CD4-positive, alpha-beta memory T cell (primary cell): ENCODE data around the gene SLC66A2. TPM values are rescaled to one million over a fixed set of nuclear protein-coding genes. Genes with fewer than 3 reads are reported as not detected.
"Not testable (repeated sequence)": the region's sequence is repeated elsewhere in the genome, so short reads cannot be mapped to it uniquely, and the experiment has no call there.

Experiments used
- CTCF ChIA-PET: fragments of 350-600 bp; sonication (Branson Sonifier 250); formaldehyde crosslinking; loops from one replicate; lab custom pipeline; 2021; ENCODE audit warnings: inconsistent platforms; ENCODE audit not compliant: partially characterized antibody; lab: Charles Lee
- POLR2A ChIA-PET: fragments of 350-600 bp; sonication (Branson Sonifier 250); formaldehyde crosslinking; loops from one replicate; lab custom pipeline; 2021; ENCODE audit not compliant: partially characterized antibody; lab: Charles Lee
- DNase-seq, 5 donors: peaks; one replicate each; pipeline versions ENCODE4 v3.0.0 to v3.0.0-alpha.2; 2020 to 2022; ENCODE audit warnings: mixed read lengths in 1 of 5
- H3K27ac ChIP-seq: one replicate; pipeline ENCODE4 v1.7.0; 2013; ENCODE audit warnings: low read depth, low read length
- H3K27me3 ChIP-seq: 2 replicates; pipeline ENCODE4 v1.7.0; 2013; ENCODE audit warnings: mild to moderate bottlenecking, low read length, moderate library complexity; ENCODE audit not compliant: insufficient read depth
- H3K36me3 ChIP-seq: 2 replicates; pipeline ENCODE4 v1.7.0; 2013; ENCODE audit warnings: mild to moderate bottlenecking, low read length, moderate library complexity; ENCODE audit not compliant: insufficient read depth
- H3K4me1 ChIP-seq: 2 replicates; pipeline ENCODE4 v1.7.0; 2013; ENCODE audit warnings: mild to moderate bottlenecking, low read length, moderate library complexity; ENCODE audit not compliant: insufficient read depth
- H3K4me3 ChIP-seq, 2 donors: one replicate each; pipeline ENCODE4 v1.7.0; 2013; ENCODE audit warnings: low read length in 2 of 2, mild to moderate bottlenecking in 1 of 2
- H3K9me3 ChIP-seq, 2 donors: one replicate each; pipeline ENCODE4 v1.7.0; 2013; ENCODE audit warnings: low read length in 2 of 2, control low read depth in 1 of 2; ENCODE audit not compliant: control insufficient read depth in 1 of 2
- H3K27ac Mint-ChIP-seq, 7 donors: one replicate each; pipeline ENCODE4 v1.8.0; 2020 to 2021; ENCODE audit warnings: mixed read lengths in 7 of 7, mild to moderate bottlenecking in 6 of 7, inconsistent platforms in 3 of 7, moderate library complexity in 3 of 7
- H3K27me3 Mint-ChIP-seq, 2 donors: one replicate each; pipeline ENCODE4 v1.8.0; 2020 to 2021; ENCODE audit warnings: mixed read lengths in 2 of 2
- H3K36me3 Mint-ChIP-seq, 2 donors: one replicate each; pipeline ENCODE4 v1.8.0; 2020 to 2021; ENCODE audit warnings: mixed read lengths in 2 of 2, inconsistent platforms in 1 of 2, mild to moderate bottlenecking in 1 of 2
- H3K4me1 Mint-ChIP-seq, 4 donors: one replicate each; pipeline ENCODE4 v1.8.0; 2020 to 2021; ENCODE audit warnings: mixed read lengths in 4 of 4, mild to moderate bottlenecking in 1 of 4
- H3K4me3 Mint-ChIP-seq, 8 donors: one replicate each; pipeline ENCODE4 v1.8.0; 2020 to 2021; ENCODE audit warnings: mixed read lengths in 8 of 8, mild to moderate bottlenecking in 7 of 8, moderate library complexity in 6 of 8, inconsistent platforms in 3 of 8
- H3K9me3 Mint-ChIP-seq, 8 donors: one replicate each; pipeline ENCODE4 v1.8.0; 2020 to 2021; ENCODE audit warnings: mixed read lengths in 8 of 8, mild to moderate bottlenecking in 5 of 8, inconsistent platforms in 3 of 8, moderate library complexity in 1 of 8
- intact Hi-C: fragments of 100-400 bp; cut with micrococcal nuclease; formaldehyde crosslinking; loops from one replicate; pipeline ENCODE4 v1.15.1; 2023
- polyA plus RNA-seq, 2 donors: library from polyadenylated mRNA; unstranded; fragments of 300-500 nt; fragmentation: Illumina TruSeq; gene quantifications; one replicate each; pipeline ENCODE4 v1.2.3, GENCODE V29; 2021
- total RNA-seq, 2 experiments: library from RNA; stranded (reverse); gene quantifications; one replicate each; pipeline ENCODE4 v1.2.3, GENCODE V29; 2021

The SLC66A2 gene
- total and polyA plus RNA-seq, 4 experiments from 2014 or later, result 15.7 to 26.4 (median 23.6) TPM

DNA sequence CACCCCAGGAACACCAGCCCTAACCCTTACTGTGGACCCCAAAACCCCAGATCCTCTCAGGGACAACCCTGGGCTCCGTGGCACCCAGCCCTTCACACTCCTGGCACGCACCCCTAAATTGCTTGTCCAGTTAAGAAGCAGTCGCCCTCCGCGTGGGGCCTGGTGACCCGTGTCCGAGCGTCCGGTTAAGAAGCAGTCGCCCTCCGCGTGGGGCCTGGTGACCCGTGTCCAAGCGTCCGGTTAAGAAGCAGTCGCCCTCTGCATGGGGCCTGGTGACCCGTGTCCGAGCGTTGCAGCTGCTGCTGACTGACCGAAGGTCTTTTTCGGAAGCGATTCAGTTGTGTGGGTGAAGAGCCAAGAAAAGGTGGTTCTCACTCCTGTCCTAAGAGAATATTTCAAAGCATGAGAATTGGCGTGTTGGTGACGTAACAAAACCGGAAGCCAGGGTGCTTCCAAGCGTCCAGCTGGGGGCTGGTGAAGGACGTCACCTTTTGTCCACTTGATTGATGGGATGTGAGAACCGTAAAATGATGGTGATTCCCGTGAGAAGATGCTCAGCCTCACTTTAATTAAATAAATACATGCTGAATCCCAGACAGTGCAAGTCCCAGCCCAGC, 83.2 kb downstream of the SLC66A2 start:
- no peak overlapping the region for H3K4me3 Mint-ChIP-seq
- POLR2A ChIA-PET, result no interaction called here
- no peaks in the 10 kb centered on the region for H3K27me3 ChIP-seq
- H3K36me3 ChIP-seq, result no peaks in the 10 kb centered on the region
- no peaks in the 10 kb centered on the region for H3K9me3 ChIP-seq
- no peak overlapping the region for H3K27ac ChIP-seq
- no peak overlapping the region for H3K27ac Mint-ChIP-seq
- H3K36me3 Mint-ChIP-seq, result no peaks in the 10 kb centered on the region
- H3K27me3 Mint-ChIP-seq, result no peaks in the 10 kb centered on the region
- intact Hi-C loops, result no loop called here
- H3K4me1 ChIP-seq, result no peaks in the 10 kb centered on the region
- DNase-seq, result no peak
- no peaks in the 10 kb centered on the region for H3K9me3 Mint-ChIP-seq
- no peak overlapping the region for H3K4me3 ChIP-seq
- no peaks in the 10 kb centered on the region for H3K4me1 Mint-ChIP-seq
- CTCF ChIA-PET, result no interaction called here

DNA sequence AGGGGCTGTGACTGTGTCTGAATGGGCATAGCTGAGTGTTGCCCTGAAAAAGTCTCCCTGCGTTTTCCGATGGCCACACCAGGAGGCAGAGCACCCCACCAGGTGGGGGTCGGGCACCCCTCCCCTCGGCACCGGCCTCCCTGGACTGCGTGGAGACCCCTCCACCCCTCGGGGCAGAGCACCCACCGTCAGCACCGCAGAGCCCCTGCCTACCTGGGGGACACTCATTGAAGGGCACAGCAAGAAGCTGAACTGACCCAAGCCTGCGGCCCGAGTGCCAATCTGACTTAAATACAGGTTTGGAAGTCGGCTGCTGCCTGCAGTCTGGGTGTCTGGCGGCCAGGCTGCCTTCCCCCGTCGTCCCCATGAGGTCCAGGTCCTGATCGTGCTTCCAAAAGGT, 83.8 kb downstream of the SLC66A2 start:
- H3K27me3 ChIP-seq, result no peaks in the 10 kb centered on the region
- intact Hi-C loops, result no loop called here
- Mint-ChIP-seq H3K9me3 (peaks cover 0 to 2% (median 0%) of the 10 kb centered on the region in 8 donors), H3K27me3 (no peaks in the 10 kb centered on the region), H3K4me3 (no peak overlapping the region), H3K4me1 (no peaks in the 10 kb centered on the region), H3K27ac (no peak overlapping the region), H3K36me3 (no peaks in the 10 kb centered on the region)
- no peaks in the 10 kb centered on the region for H3K36me3 ChIP-seq
- ChIA-PET POLR2A (no interaction called here), CTCF (no interaction called here)
- H3K4me1 ChIP-seq, result no peaks in the 10 kb centered on the region
- DNase-seq, result no peak
- no peak overlapping the region for H3K27ac ChIP-seq
- H3K9me3 ChIP-seq, result no peaks in the 10 kb centered on the region
- H3K4me3 ChIP-seq, result no peak overlapping the region

DNA sequence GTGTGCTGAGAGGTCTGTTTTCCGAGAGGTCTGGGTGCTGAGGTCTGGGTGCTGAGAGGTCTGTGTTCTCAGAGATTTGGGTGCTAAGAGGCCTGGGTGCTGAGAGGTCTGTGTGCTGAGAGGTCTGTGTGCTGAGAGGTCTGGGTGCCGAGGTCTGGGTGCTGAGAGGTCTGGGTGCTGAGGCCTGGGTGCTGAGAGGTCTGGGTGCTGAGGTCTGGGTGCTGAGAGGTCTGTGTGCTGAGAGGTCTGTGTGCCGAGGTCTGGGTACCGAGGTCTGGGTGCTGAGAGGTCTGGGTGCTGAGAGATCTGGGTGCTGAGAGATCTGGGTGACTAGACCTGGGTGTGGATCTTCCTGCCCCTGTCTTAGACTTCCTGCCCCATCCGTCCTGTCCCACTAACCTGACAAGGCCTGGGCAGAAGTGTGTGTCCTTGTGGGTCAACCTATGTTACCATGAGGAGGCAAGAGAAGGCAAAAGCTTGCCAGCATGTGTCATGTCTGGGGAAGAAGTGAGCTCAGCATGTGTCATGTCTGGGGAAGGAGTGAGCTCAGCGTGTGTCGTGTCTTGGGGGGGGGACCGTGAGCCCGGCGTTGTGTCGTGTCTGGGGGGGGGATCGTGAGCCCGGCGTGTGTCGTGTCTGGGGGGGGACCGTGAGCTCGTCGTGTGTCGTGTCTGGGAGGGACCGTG, 84.4 kb downstream of the SLC66A2 start:
- Mint-ChIP-seq H3K4me1 (no peaks in the 10 kb centered on the region), H3K36me3 (no peaks in the 10 kb centered on the region), H3K27ac (no peak overlapping the region), H3K9me3 (peaks cover 0 to 7% (median 2%) of the 10 kb centered on the region in 8 donors), H3K27me3 (peaks cover 0 to 1% of the 10 kb centered on the region in 2 donors), H3K4me3 (no peak overlapping the region)
- ChIA-PET POLR2A (no interaction called here), CTCF (no interaction called here)
- no peak for DNase-seq
- Histone ChIP-seq H3K27ac (no peak overlapping the region), H3K4me1 (no peaks in the 10 kb centered on the region), H3K36me3 (no peaks in the 10 kb centered on the region), H3K4me3 (no peak overlapping the region), H3K27me3 (no peaks in the 10 kb centered on the region), H3K9me3 (no peaks in the 10 kb centered on the region)
- intact Hi-C loops, result no loop called here

GRCh38 chr18:79865951-79866350, 85.5 kb downstream of the SLC66A2 start:
- DNase-seq, intact Hi-C loops, H3K9me3 ChIP-seq, CTCF ChIA-PET, H3K36me3 Mint-ChIP-seq, H3K27me3 ChIP-seq, H3K27ac ChIP-seq, H3K27me3 Mint-ChIP-seq, H3K4me3 Mint-ChIP-seq, H3K36me3 ChIP-seq, H3K4me3 ChIP-seq, H3K4me1 ChIP-seq, POLR2A ChIA-PET, H3K4me1 Mint-ChIP-seq, H3K27ac Mint-ChIP-seq: not testable (repeated sequence)
- peaks cover 0 to 15% (median 7%) of the 10 kb centered on the region in 8 donors for H3K9me3 Mint-ChIP-seq

DNA sequence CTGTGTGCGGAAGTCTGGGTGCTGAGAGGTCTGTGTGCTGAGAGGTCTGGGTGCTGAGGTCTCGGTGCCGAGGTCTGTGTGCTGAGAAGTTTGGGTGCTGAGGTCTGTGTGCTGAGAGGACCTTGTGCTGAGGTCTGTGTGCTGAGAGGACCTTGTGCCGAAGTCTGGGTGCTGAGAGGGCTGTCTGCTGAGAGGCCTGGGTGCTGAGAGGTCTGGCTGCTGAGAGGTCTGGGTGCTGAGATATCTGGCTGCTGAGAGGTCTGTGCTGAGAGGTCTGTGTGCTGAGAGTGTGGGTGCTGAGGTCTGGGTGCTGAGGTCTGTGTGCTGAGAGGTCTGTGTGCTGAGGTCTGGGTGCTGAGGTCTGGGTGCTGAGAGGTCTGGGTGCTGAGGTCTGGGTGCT, 86.5 kb downstream of the SLC66A2 start:
- H3K27me3 Mint-ChIP-seq, H3K36me3 ChIP-seq, H3K4me3 Mint-ChIP-seq, H3K9me3 ChIP-seq, H3K4me1 Mint-ChIP-seq, POLR2A ChIA-PET, H3K36me3 Mint-ChIP-seq, H3K27ac ChIP-seq, H3K27ac Mint-ChIP-seq, intact Hi-C loops, H3K4me1 ChIP-seq, H3K4me3 ChIP-seq, H3K27me3 ChIP-seq, CTCF ChIA-PET, DNase-seq: not testable (repeated sequence)
- H3K9me3 Mint-ChIP-seq, result peaks cover 0 to 17% (median 9%) of the 10 kb centered on the region in 8 donors

DNA sequence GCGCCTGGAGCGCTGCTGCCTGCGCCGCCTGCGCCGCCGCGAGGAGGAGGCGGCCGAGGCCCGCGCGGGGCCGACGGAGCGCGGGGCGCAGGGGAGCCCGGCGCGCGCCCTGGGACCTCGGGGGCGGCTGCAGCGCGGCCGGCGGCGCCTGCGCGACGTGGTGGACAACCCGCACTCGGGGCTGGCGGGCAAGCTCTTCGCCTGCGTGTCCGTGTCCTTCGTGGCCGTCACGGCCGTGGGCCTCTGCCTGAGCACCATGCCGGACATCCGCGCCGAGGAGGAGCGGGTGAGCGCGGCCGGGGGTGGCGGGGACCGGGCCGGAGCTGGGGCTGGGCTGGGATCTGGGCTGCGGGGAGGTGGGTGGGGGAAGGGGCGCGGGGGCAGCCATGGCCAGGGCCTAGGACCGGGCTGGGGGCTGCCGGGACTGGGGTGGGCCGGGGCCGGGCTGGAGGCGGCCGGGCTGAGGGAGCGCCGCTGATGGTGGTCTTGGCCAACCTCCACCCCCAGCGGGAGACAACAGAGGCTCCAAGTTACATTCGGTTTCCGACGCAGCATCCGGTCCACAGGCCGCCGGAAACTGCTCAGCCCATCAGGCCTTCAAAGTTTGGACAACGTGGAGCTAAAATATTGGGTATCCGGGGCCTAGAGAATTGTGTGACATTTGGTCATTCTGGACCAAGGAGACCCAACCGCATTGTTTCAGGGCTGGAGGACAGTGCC, 87.3 kb downstream of the SLC66A2 start:
- POLR2A ChIA-PET, result no interaction called here
- CTCF ChIA-PET, result no interaction called here
- no peaks in the 10 kb centered on the region for H3K36me3 Mint-ChIP-seq
- intact Hi-C loops, result no loop called here
- Histone ChIP-seq H3K9me3 (no peaks in the 10 kb centered on the region), H3K36me3 (no peaks in the 10 kb centered on the region), H3K4me1 (no peaks in the 10 kb centered on the region), H3K4me3 (no peak overlapping the region), H3K27me3 (no peaks in the 10 kb centered on the region), H3K27ac (no peak overlapping the region)
- peaks cover 0 to 17% (median 9%) of the 10 kb centered on the region in 8 donors for H3K9me3 Mint-ChIP-seq
- no peak overlapping the region for H3K27ac Mint-ChIP-seq
- H3K4me1 Mint-ChIP-seq, result peaks cover 0 to 1% (median 0%) of the 10 kb centered on the region in 4 donors
- peaks cover 0 to 1% of the 10 kb centered on the region in 2 donors for H3K27me3 Mint-ChIP-seq
- no peak overlapping the region for H3K4me3 Mint-ChIP-seq
- DNase-seq, result no peak

- intact Hi-C loops, result no loop called here
- peaks cover 0 to 1% (median 0%) of the 10 kb centered on the region in 4 donors for H3K4me1 Mint-ChIP-seq
- POLR2A ChIA-PET, result no interaction called here
Observed at GRCh38 chr18:79863161-79864005, 88.1 kb downstream of the SLC66A2 start.

More at GRCh38 chr18:79863161-79864005, 88.1 kb downstream of the SLC66A2 start:
- no peaks in the 10 kb centered on the region for H3K4me1 ChIP-seq
- Mint-ChIP-seq H3K9me3 (peaks cover 0 to 17% (median 9%) of the 10 kb centered on the region in 8 donors), H3K27me3 (peaks cover 0 to 3% of the 10 kb centered on the region in 2 donors), H3K27ac (no peak overlapping the region), H3K36me3 (no peaks in the 10 kb centered on the region), H3K4me3 (no peak overlapping the region)
- DNase-seq, result no peak
- H3K27me3 ChIP-seq, result no peaks in the 10 kb centered on the region
- no peak overlapping the region for H3K4me3 ChIP-seq
- CTCF ChIA-PET, result no interaction called here
- no peaks in the 10 kb centered on the region for H3K9me3 ChIP-seq
- no peak overlapping the region for H3K27ac ChIP-seq
- H3K36me3 ChIP-seq, result no peaks in the 10 kb centered on the region
